Nephron (organoid): ENCODE results near the gene GSTCD.

ENCODE experiments used
- H3K27ac Mint-ChIP-seq, 3 experiments: 2 replicates each; pipeline ENCODE4 v1.8.0; 2020; ENCODE audit warnings: mixed read lengths in 3 of 3, mild to moderate bottlenecking in 2 of 3, moderate library complexity in 1 of 3
- H3K27me3 Mint-ChIP-seq: 2 replicates; pipeline ENCODE4 v1.8.0; 2021; ENCODE audit warnings: low read depth, mild to moderate bottlenecking, moderate library complexity, mixed read lengths
- H3K36me3 Mint-ChIP-seq: 2 replicates; pipeline ENCODE4 v1.8.0; 2020; ENCODE audit warnings: low read depth, mixed read lengths
- H3K4me1 Mint-ChIP-seq: 2 replicates; pipeline ENCODE4 v1.8.0; 2020; ENCODE audit warnings: mixed read lengths
- H3K4me3 Mint-ChIP-seq, 3 experiments: 2 replicates each; pipeline ENCODE4 v1.8.0; 2020; ENCODE audit warnings: mild to moderate bottlenecking in 3 of 3, mixed read lengths in 3 of 3, moderate library complexity in 2 of 3
- H3K9me3 Mint-ChIP-seq: 2 replicates; pipeline ENCODE4 v1.8.0; 2020; ENCODE audit warnings: mixed read lengths
- CTCF ChIP-seq, 3 experiments: fragments of 200-600 bp; sonication (generic); IDR thresholded peaks; one replicate each; pipeline ENCODE4 v1.5.0; 2021; ENCODE audit warnings: antibody characterized with exemption in 3 of 3; ENCODE audit not compliant: unreplicated experiment in 3 of 3

Gene GSTCD

DNA sequence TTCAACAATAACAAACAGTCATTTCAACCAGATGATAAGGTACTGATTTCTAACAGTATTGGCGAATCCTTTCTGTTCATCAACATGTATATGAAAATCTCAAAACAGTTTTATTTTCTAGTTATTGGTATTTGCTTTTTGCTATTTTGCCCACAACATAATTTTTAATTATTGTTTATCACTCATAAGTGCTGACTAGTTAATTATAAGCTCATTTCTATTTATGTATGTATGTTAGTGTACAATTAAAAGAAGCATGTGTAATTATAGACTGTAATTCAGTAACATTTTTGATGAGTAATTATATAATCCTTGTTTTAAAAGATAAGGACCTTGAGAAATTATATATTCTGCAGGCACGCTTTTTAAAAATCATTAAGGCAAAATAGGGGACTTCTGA, 119.5 kb downstream of the GSTCD start:
- Mint-ChIP-seq H3K4me1 (no peaks in the 10 kb centered on the region), H3K27me3 (no peaks in the 10 kb centered on the region), H3K9me3 (peaks cover 5% of the 10 kb centered on the region), H3K27ac (no peak overlapping the region), H3K4me3 (no peak overlapping the region), H3K36me3 (peaks cover 25% of the 10 kb centered on the region)
- TF ChIP-seq CTCF (IDR thresholded peaks at IDR 0.05; ENCODE audit: unreplicated experiment in 3 of 3): no peak

DNA sequence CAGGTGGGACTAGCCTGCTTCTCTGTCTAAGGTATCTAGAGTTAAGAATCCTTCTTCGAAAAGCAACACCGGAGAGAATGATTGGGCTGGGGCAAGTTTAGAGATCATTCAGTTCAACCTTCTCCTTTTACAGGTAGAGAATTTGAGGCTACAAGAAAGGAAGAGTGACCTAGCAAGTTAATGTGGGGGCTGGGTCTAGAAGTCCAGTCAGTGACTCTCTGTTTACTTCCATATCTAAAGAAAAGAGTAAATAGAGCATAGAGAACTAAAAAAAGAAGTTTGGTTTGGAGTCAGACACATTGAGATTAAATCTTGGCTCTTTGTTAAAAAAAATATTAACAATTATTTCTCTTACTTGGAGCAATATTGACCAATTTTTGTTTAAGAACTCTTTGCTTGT, 122.6 kb downstream of the GSTCD start:
- no peaks in the 10 kb centered on the region for H3K4me1 Mint-ChIP-seq
- H3K4me3 Mint-ChIP-seq: no peak overlapping the region
- H3K27me3 Mint-ChIP-seq: no peaks in the 10 kb centered on the region
- H3K9me3 Mint-ChIP-seq: peaks cover 5% of the 10 kb centered on the region
- peaks cover 22% of the 10 kb centered on the region for H3K36me3 Mint-ChIP-seq
- no peak for TF ChIP-seq CTCF (IDR thresholded peaks at IDR 0.05; ENCODE audit: unreplicated experiment in 3 of 3)
- no peak overlapping the region for H3K27ac Mint-ChIP-seq

DNA sequence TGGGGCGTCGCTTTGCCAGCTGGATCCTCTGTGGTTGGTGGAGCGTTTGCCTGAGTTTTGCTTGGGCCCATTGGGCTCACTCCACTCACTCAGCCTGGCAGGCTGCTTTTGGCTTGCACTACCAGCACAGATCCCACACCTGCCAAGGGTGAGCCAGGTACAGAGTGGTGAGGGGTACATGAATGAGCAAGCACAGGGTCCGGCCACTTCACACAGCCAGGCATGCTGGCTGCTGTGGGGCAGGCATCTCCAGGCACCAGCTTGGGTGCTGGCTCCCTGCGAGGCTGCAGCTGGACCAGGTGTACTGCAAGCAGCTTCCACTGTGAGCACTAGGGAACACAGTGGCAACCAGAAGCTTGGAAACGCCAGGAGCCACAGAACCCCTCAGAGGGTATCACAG, 126.6 kb downstream of the GSTCD start:
- Mint-ChIP-seq H3K27ac (no peak overlapping the region), H3K4me1 (peaks cover 11% of the 10 kb centered on the region), H3K4me3 (no peak overlapping the region), H3K27me3 (no peaks in the 10 kb centered on the region), H3K36me3 (peaks cover 28% of the 10 kb centered on the region), H3K9me3 (peaks cover 4% of the 10 kb centered on the region)
- TF ChIP-seq CTCF (IDR thresholded peaks at IDR 0.05; ENCODE audit: unreplicated experiment in 3 of 3): no peak

- peaks cover 4% of the 10 kb centered on the region for H3K9me3 Mint-ChIP-seq
- H3K4me1 Mint-ChIP-seq: peaks cover 17% of the 10 kb centered on the region
- no peak overlapping the region for H3K4me3 Mint-ChIP-seq
- H3K36me3 Mint-ChIP-seq: peaks cover 28% of the 10 kb centered on the region
- no peaks in the 10 kb centered on the region for H3K27me3 Mint-ChIP-seq
- H3K27ac Mint-ChIP-seq: no peak overlapping the region
- no peak for TF ChIP-seq CTCF (IDR thresholded peaks at IDR 0.05; ENCODE audit: unreplicated experiment in 3 of 3)
These were observed 128.0 kb downstream of the GSTCD start for GRCh38 chr4:105836537-105836936.

GRCh38 chr4:105837037-105837436, 128.5 kb downstream of the GSTCD start:
- TF ChIP-seq CTCF (IDR thresholded peaks at IDR 0.05; ENCODE audit: unreplicated experiment in 3 of 3): no peak
- H3K4me1 Mint-ChIP-seq: peaks cover 21% of the 10 kb centered on the region
- peaks cover 4% of the 10 kb centered on the region for H3K9me3 Mint-ChIP-seq
- H3K27me3 Mint-ChIP-seq: no peaks in the 10 kb centered on the region
- H3K4me3 Mint-ChIP-seq: no peak overlapping the region
- H3K27ac Mint-ChIP-seq: no peak overlapping the region
- peaks cover 28% of the 10 kb centered on the region for H3K36me3 Mint-ChIP-seq

DNA sequence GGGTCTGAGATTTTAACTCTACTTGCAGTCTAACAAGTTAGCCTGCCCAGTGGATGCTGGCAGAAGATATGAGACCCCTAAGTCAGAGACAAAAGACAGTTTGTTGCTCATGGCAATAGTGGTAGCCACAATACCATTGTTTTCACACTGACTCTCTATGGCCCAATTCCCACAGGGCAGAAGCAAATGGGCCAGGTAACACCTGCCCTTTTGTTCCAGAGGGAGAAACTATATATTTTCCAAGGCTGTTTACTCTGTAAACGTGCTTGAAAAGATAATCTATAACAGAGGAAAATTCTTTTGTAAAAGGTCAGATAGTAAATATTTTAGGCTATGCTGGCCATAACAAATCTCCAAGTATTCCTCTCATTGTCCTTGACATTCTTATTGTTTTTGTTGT, 129.5 kb downstream of the GSTCD start:
- no peak overlapping the region for H3K4me3 Mint-ChIP-seq
- H3K4me1 Mint-ChIP-seq: peaks cover 31% of the 10 kb centered on the region
- H3K27ac Mint-ChIP-seq: no peak overlapping the region
- peaks cover 4% of the 10 kb centered on the region for H3K9me3 Mint-ChIP-seq
- H3K36me3 Mint-ChIP-seq: peaks cover 28% of the 10 kb centered on the region
- no peak for TF ChIP-seq CTCF (IDR thresholded peaks at IDR 0.05; ENCODE audit: unreplicated experiment in 3 of 3)
- no peaks in the 10 kb centered on the region for H3K27me3 Mint-ChIP-seq
